IPS-18c (cell line): ENCODE data around the gene ADAMTSL2.

ENCODE experiments used
- H3K4me3 ChIP-seq: 2 replicates; pipeline ENCODE4 v1.7.0; 2013; ENCODE audit warnings: low read depth, mild to moderate bottlenecking, low read length, moderate library complexity; ENCODE audit not compliant: insufficient read depth
- H3K9me3 ChIP-seq: one replicate; pipeline ENCODE4 v1.6.1; 2013; ENCODE audit warnings: mild to moderate bottlenecking, low read length, moderate library complexity; ENCODE audit not compliant: control insufficient read depth, insufficient read depth

Gene ADAMTSL2

DNA sequence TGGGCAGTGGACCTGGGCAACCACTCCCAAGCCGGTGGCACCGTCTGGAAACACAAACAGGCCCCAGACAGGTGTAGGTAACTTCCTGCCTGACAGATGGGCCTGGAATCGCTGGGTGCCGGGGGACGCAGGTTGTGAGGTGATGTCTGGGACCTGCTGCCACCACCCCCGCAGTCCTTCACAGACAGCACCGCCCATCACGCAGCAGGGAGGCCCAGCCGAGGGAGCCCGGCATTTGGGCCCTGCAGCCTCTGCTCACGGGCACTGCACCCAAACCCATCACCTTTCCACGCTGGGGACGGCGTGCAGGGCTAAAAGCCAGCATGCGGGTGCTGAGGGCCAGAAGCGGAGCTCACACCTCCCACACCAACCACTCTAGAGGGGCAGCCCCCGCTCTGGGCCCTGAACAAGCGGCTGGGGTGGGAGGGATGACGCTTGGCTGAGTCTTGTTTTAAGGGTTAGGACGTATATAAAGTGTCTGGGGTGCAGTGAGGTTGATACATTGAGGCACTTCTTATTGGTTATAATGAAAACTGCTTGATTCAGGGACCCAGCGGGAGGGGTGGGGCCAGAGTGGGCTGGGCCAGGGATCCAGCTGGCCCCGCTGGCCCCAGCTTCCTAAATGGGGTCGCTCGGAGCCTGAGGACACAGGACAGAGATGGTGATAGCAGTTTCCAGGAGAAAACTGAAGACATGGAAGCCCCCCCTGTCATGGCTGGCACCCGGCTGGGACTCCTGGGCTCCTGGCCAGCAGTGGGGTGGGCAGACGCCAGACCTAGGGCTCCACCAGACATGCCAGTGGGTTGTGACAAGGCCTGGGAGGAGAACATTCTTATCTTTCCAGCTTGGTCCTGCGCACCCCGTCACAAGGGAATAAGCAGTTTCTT is 21.0 kb upstream of the ADAMTSL2 start:
- Histone ChIP-seq H3K9me3 (peaks cover 2% of the 10 kb centered on the region), H3K4me3 (no peak overlapping the region)

- Histone ChIP-seq H3K4me3 (no peak overlapping the region), H3K9me3 (peaks cover 2% of the 10 kb centered on the region)
Observed at GRCh38 chr9:133514460-133515239, 19.9 kb upstream of the ADAMTSL2 start.

DNA sequence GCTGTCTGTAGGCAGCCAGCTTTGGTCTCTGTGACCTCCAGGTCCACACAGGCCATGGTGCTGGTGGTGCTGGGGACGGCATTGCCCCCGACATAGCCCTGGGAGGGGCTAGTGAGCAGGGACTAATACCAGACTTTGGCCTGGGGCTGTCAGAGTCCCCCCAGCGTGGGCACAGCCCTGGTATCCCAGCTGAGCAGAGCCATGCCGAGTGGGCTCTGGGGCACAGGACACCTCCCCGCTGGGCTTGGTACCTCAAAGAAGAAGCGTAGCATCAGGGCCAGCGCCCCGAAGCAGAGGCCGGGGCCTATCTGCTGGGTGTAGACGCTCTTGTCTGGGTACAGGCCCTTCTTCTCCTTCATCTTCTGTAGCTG is 19.3 kb upstream of the ADAMTSL2 start:
- Histone ChIP-seq H3K4me3 (no peak overlapping the region), H3K9me3 (peaks cover 2% of the 10 kb centered on the region)

DNA sequence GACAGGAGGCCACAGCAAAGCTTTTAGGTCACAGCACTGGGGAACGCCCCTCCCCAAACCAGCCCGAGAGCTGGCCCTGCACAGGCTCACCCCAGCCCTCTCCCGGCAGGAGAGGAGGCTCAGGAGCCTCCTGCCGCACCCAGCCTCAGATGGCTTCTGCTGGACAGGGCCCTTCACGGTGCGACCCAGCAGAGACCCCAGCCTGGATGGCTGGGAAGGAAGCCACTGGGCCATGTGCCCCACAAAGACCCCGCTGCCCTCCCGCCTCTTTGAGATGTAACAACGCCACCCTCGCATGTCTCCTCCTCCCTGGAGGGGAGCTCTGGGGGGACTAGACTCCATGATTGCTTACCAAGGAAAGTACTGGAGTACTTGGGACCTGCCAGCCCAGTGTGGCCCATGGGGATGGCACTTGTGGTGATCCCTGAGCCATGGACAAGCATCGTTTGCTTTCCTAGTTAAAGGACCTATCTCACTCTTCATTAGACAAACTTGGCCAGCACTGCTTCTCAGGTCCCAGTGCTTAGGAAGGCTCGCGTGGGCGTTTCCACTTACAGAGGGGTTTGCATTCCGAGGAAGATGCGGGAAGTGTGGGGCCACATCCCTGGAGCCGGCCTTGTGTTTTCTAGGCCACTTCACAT is 18.8 kb upstream of the ADAMTSL2 start:
- H3K4me3 ChIP-seq = no peak overlapping the region
- peaks cover 2% of the 10 kb centered on the region for H3K9me3 ChIP-seq

DNA sequence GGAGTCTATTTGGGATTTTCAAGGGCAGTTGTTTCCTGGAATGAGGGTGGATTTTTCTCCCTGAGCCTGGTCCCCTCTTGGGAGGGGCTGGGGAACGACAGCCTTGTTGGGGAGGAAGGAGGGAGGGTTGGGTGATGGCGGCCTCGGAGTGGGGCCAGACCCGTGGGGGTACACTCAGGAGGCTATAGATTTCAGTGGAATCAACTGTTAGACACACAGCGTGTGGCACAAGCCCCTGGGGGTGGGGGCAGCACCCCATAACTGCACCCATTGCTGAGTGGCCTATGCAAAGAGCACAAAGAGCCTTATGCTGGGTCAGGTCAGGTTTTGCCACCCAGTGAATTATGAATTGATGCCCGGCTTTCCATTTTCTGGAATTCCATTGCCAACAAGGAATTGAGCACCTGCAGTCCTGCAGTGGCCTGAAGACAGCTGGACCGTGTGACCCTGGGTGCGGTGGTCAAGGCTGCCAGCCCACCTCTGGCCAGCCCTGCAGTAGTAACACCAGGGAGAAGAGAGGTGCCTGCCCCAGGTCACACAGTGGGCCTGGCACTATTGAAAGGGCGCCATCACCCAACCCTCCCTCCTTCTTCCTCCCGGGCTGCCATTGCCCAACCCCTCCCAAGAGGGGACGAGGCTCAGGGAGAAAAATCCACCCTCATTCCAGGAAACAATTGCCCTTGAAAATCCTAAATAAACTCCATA is 18.1 kb upstream of the ADAMTSL2 start:
- Histone ChIP-seq H3K4me3 (no peak overlapping the region), H3K9me3 (no peaks in the 10 kb centered on the region)

GRCh38 chr9:133516961-133517350 is 17.5 kb upstream of the ADAMTSL2 start:
- Histone ChIP-seq H3K4me3 (no peak overlapping the region), H3K9me3 (no peaks in the 10 kb centered on the region)

- H3K9me3 ChIP-seq = peaks cover 2% of the 10 kb centered on the region
- no peak overlapping the region for H3K4me3 ChIP-seq
Observed at GRCh38 chr9:133517711-133518110, 16.8 kb upstream of the ADAMTSL2 start.

DNA sequence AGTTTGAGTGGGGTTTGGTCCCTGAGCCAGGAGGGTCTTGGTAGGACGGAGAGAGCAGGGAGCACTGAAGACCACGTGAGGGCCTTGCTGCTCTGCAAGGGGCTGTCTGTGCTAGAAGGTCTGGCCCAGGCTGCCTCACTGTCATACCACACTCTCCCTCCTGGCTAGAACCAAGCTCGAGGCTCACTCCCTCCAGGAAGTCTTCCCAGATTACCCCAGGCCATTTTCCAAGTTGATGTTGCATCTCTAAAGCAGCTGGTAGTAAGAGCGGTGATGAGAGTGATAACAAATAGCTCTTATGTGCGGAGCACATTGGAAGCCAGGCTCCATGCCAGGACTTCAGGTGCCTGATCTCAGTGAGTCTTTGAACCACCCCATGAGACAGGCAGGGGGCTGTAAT is 16.3 kb upstream of the ADAMTSL2 start:
- H3K4me3 ChIP-seq = no peak overlapping the region
- H3K9me3 ChIP-seq = peaks cover 2% of the 10 kb centered on the region

DNA sequence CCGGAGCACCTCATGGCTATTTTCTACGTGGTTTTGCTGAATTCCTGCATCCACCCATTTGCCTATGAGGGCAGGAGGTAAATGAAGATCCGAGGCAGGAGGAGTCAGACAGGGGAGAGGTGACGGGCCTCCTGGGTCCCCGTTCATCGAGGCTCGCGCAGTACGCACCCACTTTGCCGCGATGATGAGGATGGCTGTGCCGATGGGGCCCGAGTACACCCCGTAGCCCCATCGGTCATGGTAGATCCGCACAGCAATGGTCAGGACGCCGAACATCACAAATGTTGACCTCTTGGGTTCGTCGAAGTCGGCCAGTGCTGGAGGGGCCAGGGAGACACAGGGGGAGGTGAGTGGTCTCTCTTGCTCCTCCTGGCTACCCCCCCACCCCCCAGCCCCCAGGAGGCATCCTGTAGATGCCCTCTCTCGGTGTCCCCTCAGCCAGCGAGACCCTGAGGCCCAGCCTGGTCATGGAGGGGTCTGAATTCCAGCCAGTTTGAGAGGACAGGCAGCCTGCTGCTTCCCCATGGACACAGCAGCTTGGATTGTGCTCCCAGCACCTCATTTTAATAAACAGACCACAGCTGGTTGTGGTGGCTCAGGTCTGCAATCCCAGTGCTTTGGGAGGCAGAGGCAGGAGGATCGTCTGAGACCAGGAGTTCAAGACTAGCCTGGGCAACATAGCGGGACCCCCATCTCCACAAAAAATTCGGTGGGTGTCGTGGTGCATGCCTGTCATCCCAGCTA is 15.6 kb upstream of the ADAMTSL2 start:
- Histone ChIP-seq H3K9me3 (peaks cover 2% of the 10 kb centered on the region), H3K4me3 (no peak overlapping the region)

DNA sequence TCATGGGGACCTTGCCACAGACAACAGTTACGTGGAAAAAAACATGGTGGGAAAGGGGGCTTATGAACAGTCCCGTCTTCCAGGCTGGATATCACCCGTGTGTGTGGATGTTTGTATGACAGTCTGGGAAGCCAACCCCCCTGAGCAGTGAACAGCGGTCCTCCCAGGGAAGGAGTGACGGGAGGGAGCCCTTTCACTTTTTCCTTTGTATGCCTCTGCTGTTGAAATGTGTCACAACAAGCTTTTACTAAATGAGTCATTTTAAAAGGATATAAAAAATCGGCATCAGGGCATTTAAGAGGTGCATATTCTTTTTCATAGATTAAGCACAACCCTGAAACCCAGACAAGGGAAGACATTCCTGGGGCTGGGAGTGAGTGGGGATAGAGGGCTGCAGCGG is 14.8 kb upstream of the ADAMTSL2 start:
- Histone ChIP-seq H3K4me3 (no peak overlapping the region), H3K9me3 (peaks cover 2% of the 10 kb centered on the region)

DNA sequence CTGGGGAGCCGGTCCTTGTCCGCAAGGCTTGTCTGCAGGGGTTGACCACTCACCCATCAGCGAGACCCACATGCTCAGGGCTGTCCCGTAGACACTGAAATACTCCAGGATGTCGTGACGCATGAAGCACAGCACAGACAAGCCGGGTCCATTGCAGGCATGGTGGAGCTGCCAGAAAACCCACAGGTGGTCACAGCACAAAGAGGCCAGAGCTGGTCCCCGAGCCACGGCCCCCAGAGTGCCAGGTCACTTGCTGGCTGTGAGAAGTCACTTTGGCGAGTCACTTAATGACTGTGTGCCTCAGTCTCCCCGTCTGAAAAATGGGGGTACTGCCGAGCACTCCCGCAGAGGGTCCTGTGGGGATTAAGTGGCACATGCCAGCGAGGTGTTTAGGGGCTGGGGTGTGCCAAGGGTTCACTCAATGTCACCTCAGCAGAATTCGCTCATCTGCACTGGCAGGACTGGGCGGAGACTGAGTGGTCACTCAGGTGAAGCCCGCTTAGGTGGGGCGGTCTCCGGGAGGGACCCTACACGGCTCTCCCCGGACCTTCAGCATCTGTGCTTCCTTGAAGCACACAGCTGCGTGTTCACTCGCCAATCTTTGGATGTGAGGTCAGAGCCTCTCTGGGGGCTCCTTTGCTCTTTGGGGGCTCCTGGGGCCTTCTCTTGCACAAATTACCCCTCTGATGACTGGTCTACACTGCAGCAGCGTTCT is 14.2 kb upstream of the ADAMTSL2 start:
- no peak overlapping the region for H3K4me3 ChIP-seq
- H3K9me3 ChIP-seq = peaks cover 2% of the 10 kb centered on the region

GRCh38 chr9:133521122-133522072 is 13.1 kb upstream of the ADAMTSL2 start:
- H3K9me3 ChIP-seq = peaks cover 2% of the 10 kb centered on the region
- H3K4me3 ChIP-seq = no peak overlapping the region

- H3K9me3 ChIP-seq = peaks cover 2% of the 10 kb centered on the region
- H3K4me3 ChIP-seq = no peak overlapping the region
Observed at GRCh38 chr9:133522073-133522910, 12.2 kb upstream of the ADAMTSL2 start.

DNA sequence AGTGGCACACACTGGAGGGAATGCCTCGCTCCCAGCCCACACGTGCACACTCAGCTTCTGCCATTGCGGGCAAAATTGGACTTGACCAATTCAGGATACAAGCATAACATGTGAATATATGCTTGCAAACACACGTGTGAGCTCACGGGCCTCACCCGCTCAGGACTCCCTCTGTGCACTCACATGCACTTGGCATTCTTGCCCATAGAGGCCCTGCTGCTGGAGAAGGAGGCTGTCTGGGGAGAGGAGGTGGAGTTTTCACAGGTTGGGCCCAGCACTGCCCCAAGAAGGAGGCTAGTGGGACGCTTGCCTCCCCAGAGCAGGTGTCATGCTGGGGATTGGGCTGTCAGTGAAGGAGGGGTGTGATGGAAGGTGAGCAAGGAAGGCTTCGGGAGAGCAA is 11.4 kb upstream of the ADAMTSL2 start:
- peaks cover 2% of the 10 kb centered on the region for H3K9me3 ChIP-seq
- H3K4me3 ChIP-seq = no peak overlapping the region
